Jurkat, Clone E6-1 (cell line): ENCODE results near the gene SKP1.
"Not testable (repeated sequence)": the region's sequence is repeated elsewhere in the genome, so short reads cannot be mapped to it uniquely, and the experiment has no call there.

Source experiments
- DNase-seq: peaks from one replicate; pipeline ENCODE4 v3.0.0-alpha.2; 2011; ENCODE audit warnings: low read depth, low spot score
- H3K4me3 ChIP-seq: 2 replicates; pipeline ENCODE4 v1.5.1; 2011; ENCODE audit warnings: mild to moderate bottlenecking, low read length, control low read depth, moderate library complexity

Gene SKP1

DNA sequence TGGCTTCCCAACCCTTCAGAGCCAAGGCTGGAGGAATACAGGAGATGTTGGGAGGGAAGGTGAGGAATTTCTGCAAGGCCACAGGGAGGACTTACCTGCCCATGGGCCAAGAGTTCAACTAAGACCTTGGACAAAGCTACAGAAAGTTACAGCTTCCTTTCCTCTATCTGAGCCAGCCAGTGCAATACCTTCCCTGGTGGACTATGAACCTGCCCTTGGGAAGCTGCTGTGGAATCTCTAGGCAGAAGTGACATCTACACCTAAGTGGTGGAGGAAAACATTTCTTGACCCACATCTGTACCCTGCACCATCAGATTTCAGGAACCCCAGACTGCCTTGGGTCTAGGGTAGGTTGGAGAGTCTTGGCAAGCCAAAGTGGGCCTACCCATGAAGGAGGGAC, 6.7 kb upstream of the SKP1 start:
- DNase-seq, result no peak
- H3K4me3 ChIP-seq, result no peak overlapping the region

DNA sequence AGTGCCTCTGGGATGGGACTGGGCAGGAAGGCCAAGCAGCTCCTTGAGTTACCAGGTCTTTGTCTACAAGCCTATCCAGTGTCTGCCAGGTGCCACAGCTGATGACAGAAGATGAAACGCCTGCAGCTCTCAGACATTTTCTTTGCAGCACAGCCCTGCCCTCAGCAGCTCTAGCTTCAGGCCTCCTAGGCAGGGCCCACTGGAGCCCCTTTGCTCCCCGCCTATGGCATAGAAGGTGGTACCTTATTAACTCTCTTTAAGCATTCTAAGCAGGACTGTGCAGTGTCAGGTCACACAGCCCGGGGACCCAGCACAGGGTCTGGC, 1.3 kb upstream of the SKP1 start:
- H3K4me3 ChIP-seq, result no peak overlapping the region
- no peak for DNase-seq

DNA sequence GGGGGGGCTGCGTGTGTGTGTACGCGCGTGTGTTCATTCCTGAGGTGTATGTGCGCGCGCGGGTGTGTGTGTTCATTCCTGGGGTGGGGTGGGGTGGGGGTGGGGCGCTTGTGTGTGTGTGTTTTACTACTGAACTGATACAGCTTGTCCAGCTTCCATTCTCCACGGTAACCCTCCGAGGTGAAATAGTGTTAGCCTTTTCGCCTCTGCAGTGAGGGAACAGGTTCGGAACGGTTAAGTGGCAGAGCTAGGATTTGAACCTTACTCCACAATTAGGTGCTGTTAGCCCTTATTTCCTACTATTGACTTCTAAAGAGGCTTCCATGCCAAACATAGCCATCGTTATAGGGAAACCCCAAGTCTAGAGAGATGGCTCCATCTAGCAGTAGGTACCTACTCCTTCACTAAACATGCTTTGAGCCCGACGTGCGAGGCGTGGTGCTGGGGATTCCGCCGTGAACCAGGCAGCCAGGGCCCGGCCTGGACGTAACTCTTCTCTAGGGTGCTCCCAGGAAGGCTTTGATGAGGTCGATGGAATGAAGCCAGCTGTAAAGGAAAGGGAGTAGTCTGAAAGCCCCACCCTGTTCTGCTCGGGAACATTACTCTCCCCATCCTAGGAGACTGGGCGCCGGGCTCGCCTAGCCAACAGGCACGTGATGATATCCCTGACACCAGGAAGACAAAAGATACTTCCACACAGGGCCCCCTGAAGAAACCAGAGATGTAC, 782 bp upstream of the SKP1 start:
- H3K4me3 ChIP-seq, result peak overlapping the region; percentile 88
- no peak for DNase-seq

DNA sequence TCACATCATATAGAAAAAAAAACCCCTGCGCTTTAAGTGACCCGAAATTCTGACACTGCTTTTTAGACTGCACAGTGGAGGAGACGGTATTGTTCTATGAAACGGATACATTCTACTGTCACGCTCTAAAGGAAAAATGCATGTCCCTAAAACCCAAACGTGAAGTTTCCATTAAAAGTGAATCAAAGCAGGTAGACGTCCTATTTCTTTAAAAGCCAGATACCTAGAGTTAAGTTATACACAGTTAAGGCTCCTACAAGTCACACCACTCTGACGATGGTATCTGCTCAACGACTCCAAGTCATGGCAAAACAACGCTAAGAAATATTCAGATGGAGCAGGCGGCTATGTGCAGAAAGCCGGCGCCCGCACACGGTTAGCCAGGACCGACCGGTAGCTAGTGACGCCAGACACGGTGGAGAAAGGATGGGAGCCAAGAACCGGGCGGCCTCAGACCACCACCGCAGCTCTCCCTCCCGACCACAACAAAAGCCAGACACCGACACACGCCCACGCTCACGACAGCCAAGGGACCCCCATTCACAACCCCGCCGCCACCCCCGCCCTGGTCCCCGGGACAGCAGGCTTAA, 734 bp downstream of the SKP1 start:
- DNase-seq, result no peak
- peak overlapping the region; percentile 88 for H3K4me3 ChIP-seq

DNA sequence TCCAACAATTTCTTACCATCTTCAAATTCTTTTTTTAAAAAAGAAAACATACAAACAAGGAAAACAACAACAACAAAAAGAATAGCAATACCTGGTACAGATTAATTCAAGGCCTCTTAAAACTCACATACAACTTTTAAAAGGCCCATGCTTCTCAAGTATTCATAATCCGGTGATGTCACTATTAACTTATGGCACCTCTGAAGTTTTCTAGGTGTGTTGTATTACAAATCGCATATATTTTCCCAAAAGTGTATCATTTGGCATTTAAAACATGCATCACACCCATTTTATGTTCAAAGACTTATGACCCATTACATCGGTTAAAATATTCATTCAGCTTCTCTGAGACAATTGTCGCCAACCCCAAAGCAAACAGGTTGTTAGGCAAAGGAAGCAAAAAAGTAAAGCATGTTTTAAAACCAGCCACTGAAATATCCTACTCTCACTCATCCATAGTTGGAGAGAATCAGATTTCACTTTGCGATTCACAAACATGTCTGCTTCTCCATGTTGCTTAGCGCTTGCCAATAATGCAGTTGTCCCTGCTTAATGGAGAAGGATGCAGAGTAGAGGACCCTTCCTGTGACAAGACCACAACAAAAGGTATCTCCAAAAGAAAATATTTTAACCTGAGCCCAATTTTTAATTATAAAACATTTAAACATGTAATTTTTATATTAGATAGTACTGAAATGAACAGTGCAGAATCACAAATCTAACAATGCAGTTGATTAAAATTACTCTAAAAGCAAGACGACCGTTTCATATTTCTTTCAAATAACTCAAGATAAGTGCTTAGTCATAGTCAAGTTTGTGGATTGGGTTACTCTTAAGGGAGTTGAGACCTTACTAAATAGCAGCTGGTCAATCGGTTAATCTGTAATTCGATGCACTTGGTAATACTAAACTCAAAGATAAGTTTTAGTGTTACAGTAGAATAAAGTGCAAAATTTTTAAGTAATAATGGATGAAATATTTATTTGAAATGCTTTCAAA, 1.6 kb downstream of the SKP1 start:
- no peak for DNase-seq
- peak overlapping the region; percentile 88 for H3K4me3 ChIP-seq

DNA sequence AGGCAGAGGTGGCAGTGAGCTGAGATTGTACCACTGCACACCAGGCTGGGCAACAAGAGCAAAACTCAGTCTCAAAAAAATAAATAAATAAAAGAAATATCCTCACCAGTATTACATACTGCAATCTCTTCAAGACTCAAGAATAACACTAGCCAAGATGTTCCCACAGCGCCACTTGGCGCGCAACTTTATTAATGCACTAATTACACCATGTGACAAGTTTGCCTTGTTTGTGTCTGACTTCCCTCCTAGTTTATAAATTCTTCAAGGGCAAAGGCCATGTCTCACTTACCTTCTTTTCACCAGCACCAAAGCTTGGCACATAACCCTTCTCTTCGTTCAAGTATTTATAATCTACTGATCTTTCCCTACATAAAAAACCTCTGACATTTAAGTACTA, 4.8 kb downstream of the SKP1 start:
- DNase-seq, result no peak
- no peak overlapping the region for H3K4me3 ChIP-seq

DNA sequence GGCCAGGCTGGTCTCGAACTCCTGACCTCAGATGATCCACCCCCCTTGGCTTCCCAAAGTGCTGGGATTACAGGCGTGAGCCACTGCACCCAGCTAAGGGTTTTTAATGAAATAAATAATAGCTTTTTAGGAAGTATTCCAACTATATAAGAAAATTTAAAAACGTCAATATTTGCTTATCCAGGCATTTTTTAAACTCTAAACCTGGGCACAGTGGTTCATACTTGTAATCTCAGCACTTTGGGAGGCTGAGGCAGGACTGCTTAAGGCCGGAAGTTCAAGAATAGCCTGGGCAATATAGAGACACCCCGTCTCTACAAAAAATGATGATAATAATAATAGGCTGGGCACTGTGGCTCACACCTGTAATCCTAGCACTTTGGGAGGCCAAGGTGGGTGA, 14.2 kb downstream of the SKP1 start:
- no peak overlapping the region for H3K4me3 ChIP-seq
- DNase-seq, result no peak

DNA sequence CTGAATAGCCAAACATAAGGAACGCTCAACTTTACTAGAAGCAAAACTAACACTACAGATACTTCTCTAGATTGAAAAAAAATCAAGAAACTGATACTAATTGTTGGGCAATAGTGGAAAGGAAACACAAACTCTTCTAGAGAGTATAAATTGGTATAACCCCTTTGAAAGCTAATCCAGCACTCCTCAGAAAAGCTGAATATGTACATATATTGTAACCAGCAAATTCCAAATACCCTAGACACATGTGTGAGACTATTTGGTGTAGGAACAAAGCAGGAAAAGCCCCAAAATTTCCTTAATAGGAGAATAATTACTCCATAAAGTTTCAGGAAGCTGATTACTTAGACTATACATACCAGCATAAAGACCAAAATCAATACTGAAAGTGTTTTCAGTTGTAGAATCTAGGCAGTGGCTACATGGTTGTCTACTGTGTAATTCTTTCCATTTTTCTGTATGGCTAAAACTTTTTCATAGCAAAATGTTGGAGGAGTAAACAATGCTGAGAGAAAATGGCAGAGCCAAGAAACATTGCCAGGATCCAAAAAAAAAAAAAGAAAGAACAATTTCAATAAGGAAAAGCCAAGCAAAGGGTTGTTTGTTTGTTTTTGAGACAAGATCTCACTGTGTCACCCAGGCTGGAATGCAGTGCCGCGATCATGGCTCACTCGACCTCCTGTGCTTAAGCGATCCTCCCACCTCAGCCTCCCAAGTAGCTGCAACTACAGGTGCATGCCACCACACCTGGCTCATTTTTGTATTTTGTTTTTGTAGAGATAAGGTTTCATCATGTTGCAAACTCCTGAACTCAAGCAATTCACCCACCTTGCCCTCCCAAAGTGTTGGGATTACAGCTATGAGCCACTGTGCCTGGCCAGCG, 15.0 kb downstream of the SKP1 start:
- no peak for DNase-seq
- no peak overlapping the region for H3K4me3 ChIP-seq

DNA sequence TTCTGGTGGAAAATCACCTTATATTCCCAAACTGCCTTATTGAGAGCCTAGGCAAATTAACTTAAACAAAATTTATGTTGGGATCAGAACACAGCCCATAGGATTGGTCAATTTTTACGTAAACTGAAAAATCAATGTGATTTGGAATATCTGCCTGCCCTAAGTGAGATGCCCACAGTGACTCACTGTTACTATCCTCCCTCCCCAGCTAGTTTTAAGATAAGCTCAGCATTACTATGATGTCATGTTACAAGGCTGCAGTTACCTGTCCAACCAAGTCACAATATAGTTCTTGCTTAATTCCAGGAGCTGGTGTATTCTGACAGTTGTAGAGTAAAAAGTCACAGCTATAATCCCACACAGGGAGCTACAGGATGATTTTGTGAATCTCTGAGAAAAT, 23.1 kb downstream of the SKP1 start:
- no peak for DNase-seq
- H3K4me3 ChIP-seq, result no peak overlapping the region

DNA sequence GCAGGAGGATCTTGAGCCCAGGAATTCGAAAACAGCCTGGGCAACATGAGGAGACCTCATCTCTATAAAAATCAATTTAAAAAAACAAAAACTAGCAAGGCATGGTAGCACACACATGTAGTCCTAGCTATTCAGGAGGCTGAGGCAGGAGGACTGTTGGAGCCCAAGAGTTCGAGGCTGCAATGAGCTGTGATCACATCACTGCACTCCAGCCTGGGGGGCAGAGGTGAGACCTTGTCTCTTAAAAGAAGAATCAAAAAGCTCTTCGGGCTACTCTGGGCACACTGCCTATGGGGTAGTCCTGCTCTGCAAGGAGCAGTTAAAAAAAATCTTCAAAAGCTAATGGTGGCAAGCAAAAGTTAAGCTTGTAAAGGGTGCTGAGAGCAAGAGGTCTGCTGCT, 23.5 kb downstream of the SKP1 start:
- DNase-seq, result no peak
- no peak overlapping the region for H3K4me3 ChIP-seq

DNA sequence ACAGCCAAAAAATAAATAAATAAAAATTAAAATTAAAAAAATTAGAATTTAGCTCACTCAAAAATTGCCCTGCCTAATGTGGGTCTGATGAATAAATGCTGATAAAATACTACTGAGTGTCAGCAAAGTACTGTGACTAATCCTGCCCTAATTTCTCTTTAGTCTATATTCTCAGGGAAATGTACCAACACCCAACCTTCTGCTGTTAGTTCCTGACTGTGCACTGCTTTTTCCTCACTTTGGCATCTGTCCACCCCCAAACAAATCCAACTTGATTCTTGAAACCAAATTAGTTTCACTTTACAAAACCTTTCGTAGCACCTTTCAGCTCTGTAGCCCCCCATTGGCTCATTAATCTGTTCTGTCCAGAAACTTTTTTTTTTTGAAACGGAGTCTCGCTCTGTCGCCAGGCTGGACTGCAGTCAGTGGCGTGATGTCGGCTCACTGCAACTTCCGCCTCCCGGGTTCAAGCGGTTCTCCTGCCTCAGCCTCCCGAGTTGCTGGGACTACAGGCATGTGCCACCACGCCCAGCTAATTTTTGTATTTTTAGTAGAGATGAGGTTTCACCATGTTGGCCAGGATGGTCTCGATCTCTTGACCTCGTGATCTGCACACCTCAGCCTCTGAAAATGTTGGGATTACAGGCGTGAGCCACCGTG, 24.4 kb downstream of the SKP1 start:
- not testable (repeated sequence) for DNase-seq, H3K4me3 ChIP-seq

DNA sequence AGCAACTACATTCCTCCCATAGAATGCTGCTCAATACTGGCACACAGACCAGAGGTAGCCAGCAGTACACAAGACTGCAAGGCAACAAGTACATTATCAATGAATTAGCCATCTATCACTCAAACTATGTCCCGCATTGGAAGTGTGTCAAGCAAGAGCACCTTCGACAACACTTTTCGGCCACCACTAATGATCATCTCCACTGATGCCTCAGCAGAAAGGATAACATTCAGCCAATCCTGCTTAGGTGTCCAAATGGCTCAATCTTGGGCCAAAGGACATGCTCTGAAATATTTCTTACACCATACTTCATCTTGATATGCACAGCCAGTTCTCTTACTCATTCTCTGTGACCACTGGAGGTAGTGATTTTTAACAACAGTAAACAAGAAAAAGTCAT, 25.0 kb downstream of the SKP1 start:
- no peak for DNase-seq
- H3K4me3 ChIP-seq, result no peak overlapping the region

DNA sequence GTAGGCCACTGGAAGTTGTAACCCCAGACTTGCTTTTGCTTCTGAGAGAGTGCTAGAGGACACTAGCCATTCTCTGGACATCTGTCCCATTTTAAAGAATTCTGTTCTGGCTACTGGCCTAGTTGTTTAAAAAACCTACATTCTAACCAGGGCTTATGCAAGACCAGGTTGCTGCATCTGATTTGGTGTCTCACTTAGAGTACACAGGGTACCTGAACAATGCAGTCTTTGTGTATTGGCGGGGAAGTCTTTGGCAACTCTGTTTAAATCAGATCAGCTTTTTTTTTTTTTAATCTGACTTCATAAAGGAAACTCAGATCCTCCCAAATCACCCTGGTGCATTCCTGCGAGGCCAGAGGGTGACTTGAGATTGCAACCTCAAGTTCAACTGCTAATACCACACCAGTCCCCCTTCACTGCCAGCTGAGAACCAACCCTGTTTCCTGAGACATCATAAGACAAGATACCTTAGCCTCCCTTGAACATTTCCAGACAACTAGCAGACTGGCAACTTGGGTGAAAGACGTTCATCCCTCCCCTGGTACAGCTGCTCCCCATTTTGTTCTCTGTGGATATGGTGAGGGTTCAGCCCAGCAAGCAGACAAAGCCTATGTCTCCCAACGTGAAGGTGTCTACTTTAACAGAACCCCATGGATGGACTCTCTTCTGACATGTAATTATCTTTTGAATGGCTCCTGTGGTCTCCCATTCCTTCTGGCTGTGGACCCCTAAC, 27.0 kb downstream of the SKP1 start:
- peak; percentile 58 for DNase-seq
- no peak overlapping the region for H3K4me3 ChIP-seq

DNA sequence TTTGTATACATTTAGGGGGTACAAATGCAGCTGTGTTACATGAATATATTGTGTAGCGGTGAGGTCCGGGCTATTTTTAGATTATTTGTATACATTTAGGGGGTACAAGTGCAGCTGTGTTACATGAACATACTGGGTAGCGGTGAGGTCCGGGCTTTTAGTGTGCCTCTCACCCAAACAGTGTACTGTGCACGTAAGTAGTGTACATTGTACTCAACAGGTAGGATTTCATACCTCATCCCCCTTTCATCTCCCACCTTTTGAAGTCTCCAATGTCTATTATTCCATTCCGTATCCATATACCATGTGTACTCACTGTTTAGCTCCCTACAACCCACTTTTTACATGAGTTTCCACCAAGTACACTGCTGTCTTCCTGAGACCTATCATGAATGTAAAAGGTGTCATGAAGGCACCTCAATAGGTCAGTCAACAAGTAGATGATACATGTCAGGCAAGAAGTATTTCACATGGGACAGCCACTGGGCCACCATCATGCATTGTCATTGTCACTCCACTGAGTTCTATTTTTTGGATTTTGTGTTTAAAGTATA, 27.7 kb downstream of the SKP1 start:
- DNase-seq, result no peak
- H3K4me3 ChIP-seq, result no peak overlapping the region

DNA sequence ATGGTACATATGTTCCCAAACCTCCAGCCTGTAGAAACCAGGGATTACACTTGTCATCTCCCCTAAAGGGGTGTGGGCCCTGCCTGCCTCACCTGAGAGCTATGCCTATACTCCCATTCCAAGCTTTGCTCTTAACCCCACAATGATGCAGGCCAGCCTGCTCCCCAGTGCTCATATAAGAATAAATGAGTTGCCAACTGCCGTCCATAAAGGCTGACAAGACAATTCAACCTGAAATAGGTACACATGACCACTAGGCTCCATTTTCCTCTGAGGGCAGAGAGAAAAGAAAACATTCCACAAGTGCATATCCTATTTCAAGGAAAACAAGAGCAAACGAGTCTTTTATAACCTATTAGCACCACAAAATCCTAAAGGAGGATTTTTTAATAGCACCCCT, 28.4 kb downstream of the SKP1 start:
- no peak overlapping the region for H3K4me3 ChIP-seq
- DNase-seq, result no peak

DNA sequence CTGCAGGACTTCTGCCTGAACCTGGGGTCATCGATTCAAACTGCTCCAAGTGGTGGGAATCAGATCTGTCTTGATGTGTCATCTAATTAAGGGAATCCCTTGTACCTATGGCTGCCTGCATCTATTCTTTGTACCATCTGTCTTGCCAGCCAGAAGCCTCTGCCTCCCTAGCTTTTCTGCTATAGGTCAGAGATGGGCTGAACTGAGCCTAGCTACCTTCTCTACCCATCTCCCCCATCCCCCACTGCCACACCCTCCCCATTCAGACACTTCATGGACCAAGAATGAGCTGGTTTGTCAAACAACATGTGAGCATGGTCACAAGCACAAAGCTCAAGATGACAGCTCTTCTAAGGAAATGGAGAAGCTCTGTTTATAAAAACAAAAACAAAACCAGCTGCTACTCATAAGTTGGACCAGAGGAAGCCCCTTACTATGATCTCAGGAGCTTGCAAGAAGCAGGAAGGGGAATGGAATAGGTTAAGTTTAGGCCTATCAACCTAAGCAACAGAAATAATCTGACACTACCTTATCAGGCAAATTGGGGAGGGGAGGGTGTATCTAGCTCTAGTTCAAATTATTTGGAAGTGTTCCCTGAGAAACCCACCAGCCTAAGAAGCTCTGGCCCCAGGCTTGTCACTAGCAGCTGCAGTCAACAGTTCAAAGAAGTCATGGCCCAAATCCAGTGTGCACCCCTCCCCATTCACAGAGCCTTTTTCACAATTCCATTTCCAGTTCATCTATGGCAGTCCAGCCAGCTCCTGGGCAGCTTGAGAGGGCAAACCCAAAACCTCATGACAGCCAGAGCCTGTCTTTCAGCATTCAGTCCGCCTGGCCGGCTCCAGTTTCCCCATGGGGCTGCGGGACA, 29.9 kb downstream of the SKP1 start:
- DNase-seq, result no peak

More for the DNA sequence above, 29.9 kb downstream of the SKP1 start:
- H3K4me3 ChIP-seq, result no peak overlapping the region
